Prostate gland (tissue), 2 donors: ENCODE data around the gene CALHM6. TPM values are rescaled to one million over a fixed set of nuclear protein-coding genes. Genes with fewer than 3 reads are reported as not detected.

Experiments used
- DNase-seq: peaks from one replicate; pipeline ENCODE4 v3.0.0-alpha.2; 2019; ENCODE audit warnings: low spot score
- H3K27ac ChIP-seq, 2 donors: fragments of 200-600 bp; sonication (generic); 2 replicates each; pipeline ENCODE4 v1.5.1; 2017 to 2019
- H3K27me3 ChIP-seq: fragments of 200-600 bp; sonication (generic); replicated peaks from 2 replicates; pipeline ENCODE4 v1.5.1; 2019; ENCODE audit not compliant: insufficient read depth
- H3K36me3 ChIP-seq, 2 donors: fragments of 200-600 bp; sonication (generic); 1 replicate in 1 of 2; 2 replicates in 1 of 2; pipeline versions ENCODE4 v1.5.1 to v1.8.1; 2017 to 2019
- H3K4me1 ChIP-seq: fragments of 200-600 bp; sonication (generic); replicated peaks from 2 replicates; pipeline ENCODE4 v1.5.1; 2019
- H3K4me3 ChIP-seq, 2 donors: fragments of 200-600 bp; sonication (generic); 2 replicates each; pipeline ENCODE4 v1.5.1; 2017 to 2019
- H3K9me3 ChIP-seq: fragments of 200-600 bp; sonication (generic); 2 replicates; pipeline ENCODE4 v1.5.1; 2017
- POLR2A ChIP-seq: fragments of 450-650 bp; IDR thresholded peaks from one replicate; pipeline ENCODE4 v1.6.1; 2016; ENCODE audit warnings: antibody characterized with exemption, mild to moderate bottlenecking
- POLR2AphosphoS5 ChIP-seq: sonication (generic); formaldehyde crosslinking; IDR thresholded peaks from one replicate; pipeline ENCODE4 v1.6.1; 2017; ENCODE audit warnings: antibody characterized with exemption
- WGBS: methylation state at CpG from one replicate; pipeline ENCODE4 v1.1.5; 2018; 5-methylcytosine and 5-hydroxymethylcytosine counted together
- intact Hi-C: fragments of 100-400 bp; cut with DNase I; formaldehyde crosslinking; loops from one replicate; pipeline ENCODE4 v1.14.2; 2022
- total RNA-seq, 2 donors: library from RNA; depleted of rRNA; stranded (reverse); fragments of >200 nt; gene quantifications; one replicate each; pipeline ENCODE4 v1.1.0, GENCODE V29; 2016
- TF ChIP-seq, protein P1 (sequence below), 4 experiments: fragments of 200-600 bp in 2 of 4; fragments of 450-650 bp in 2 of 4; sonication (generic) in 2 of 4; IDR thresholded peaks; 1 replicate in 3 of 4; 2 replicates in 1 of 4; pipeline ENCODE4 v1.5.1; 2016 to 2019; ENCODE audit warnings: antibody characterized with exemption in 4 of 4, mild to moderate bottlenecking in 2 of 4, moderate library complexity in 2 of 4

Gene CALHM6
- total RNA-seq, 2 donors from 2014 or later: 6.3 to 6.7 TPM

DNA sequence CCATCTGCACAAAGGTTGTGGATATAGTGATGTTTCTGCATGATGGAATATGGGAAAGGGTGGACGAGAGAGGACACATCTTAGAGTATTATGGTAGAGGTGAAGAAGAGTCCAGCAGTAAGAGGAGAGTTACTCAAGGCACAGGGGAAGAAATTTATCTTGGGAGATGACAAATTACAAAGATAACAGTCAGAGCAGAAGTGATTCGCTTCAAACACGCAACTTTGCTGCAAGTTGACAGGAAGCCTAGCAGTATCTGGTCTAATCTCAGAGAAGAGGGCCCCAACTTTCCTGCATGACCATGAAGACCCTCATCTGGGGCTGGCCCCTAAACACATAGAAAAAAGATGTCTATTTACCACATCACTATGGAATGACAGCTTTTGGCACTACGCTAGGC lies 1.2 kb upstream of the CALHM6 start:
- Histone ChIP-seq H3K9me3 (no peaks in the 10 kb centered on the region), H3K27ac (no peak overlapping the region), H3K4me1 (no peaks in the 10 kb centered on the region), H3K4me3 (no peak overlapping the region), H3K27me3 (no peaks in the 10 kb centered on the region), H3K36me3 (no peaks in the 10 kb centered on the region)
- DNase-seq: no peak
- TF ChIP-seq, protein P1, sequence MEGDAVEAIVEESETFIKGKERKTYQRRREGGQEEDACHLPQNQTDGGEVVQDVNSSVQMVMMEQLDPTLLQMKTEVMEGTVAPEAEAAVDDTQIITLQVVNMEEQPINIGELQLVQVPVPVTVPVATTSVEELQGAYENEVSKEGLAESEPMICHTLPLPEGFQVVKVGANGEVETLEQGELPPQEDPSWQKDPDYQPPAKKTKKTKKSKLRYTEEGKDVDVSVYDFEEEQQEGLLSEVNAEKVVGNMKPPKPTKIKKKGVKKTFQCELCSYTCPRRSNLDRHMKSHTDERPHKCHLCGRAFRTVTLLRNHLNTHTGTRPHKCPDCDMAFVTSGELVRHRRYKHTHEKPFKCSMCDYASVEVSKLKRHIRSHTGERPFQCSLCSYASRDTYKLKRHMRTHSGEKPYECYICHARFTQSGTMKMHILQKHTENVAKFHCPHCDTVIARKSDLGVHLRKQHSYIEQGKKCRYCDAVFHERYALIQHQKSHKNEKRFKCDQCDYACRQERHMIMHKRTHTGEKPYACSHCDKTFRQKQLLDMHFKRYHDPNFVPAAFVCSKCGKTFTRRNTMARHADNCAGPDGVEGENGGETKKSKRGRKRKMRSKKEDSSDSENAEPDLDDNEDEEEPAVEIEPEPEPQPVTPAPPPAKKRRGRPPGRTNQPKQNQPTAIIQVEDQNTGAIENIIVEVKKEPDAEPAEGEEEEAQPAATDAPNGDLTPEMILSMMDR (IDR thresholded peaks at IDR 0.05): no peak
- TF ChIP-seq POLR2AphosphoS5 (no peak), POLR2A (no peak)
- WGBS: 88% methylated on average over 4 of the region's 4 CpGs
- intact Hi-C loops: no loop called here

DNA sequence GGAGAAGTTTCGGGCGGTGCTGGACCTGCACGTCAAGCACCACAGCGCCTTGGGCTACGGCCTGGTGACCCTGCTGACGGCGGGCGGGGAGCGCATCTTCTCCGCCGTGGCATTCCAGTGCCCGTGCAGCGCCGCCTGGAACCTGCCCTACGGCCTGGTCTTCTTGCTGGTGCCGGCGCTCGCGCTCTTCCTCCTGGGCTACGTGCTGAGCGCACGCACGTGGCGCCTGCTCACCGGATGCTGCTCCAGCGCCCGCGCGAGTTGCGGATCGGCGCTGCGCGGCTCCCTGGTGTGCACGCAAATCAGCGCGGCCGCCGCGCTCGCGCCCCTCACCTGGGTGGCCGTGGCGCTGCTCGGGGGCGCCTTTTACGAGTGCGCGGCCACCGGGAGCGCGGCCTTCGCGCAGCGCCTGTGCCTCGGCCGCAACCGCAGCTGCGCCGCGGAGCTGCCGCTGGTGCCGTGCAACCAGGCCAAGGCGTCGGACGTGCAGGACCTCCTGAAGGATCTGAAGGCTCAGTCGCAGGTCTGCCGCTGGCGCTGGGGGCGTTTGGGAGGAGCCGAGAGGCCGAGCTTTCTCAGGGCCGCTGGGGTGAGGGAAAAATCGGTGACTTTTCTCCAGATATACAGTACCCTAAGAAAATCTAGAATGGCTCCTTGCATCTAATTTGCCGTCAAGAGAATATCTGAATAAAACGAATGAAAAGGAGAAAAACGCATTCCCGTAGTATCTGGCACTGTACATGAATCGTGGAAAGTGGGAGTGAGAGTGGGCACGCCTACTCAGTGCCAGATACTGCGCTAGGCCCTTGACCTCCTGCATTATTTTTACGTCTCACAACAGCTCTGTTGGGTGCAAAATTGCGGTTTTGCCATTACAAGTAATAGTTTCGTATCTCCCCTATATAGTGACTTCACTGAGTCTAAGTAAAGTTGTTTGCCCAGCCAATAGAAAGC lies 1.0 kb downstream of the CALHM6 start:
- H3K4me1 ChIP-seq: no peaks in the 10 kb centered on the region
- DNase-seq: no peak
- TF ChIP-seq POLR2AphosphoS5 (no peak), POLR2A (no peak)
- TF ChIP-seq, protein P1 (IDR thresholded peaks at IDR 0.05): no peak
- H3K4me3 ChIP-seq: peak overlapping the region; percentile 24 to 26
- H3K27me3 ChIP-seq: no peaks in the 10 kb centered on the region
- no peaks in the 10 kb centered on the region for H3K36me3 ChIP-seq
- 12% methylated on average over 84 of the region's 84 CpGs for WGBS
- intact Hi-C loops: no loop called here
- no peaks in the 10 kb centered on the region for H3K9me3 ChIP-seq
- no peak overlapping the region for H3K27ac ChIP-seq

DNA sequence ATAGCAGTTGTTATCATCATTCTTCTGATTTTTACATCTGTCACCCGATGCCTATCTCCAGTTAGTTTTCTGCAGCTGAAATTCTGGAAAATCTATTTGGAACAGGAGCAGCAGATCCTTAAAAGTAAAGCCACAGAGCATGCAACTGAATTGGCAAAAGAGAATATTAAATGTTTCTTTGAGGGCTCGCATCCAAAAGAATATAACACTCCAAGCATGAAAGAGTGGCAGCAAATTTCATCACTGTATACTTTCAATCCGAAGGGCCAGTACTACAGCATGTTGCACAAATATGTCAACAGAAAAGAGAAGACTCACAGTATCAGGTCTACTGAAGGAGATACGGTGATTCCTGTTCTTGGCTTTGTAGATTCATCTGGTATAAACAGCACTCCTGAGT lies 2.1 kb downstream of the CALHM6 start:
- no peaks in the 10 kb centered on the region for H3K4me1 ChIP-seq
- no peaks in the 10 kb centered on the region for H3K27me3 ChIP-seq
- TF ChIP-seq POLR2A (no peak), POLR2AphosphoS5 (no peak)
- TF ChIP-seq, protein P1 (IDR thresholded peaks at IDR 0.05): no peak
- no peak for DNase-seq
- WGBS: 92% methylated on average over 4 of the region's 4 CpGs
- no peaks in the 10 kb centered on the region for H3K9me3 ChIP-seq
- H3K4me3 ChIP-seq: no peak overlapping the region
- no peaks in the 10 kb centered on the region for H3K36me3 ChIP-seq
- H3K27ac ChIP-seq: no peak overlapping the region
- intact Hi-C loops: no loop called here

DNA sequence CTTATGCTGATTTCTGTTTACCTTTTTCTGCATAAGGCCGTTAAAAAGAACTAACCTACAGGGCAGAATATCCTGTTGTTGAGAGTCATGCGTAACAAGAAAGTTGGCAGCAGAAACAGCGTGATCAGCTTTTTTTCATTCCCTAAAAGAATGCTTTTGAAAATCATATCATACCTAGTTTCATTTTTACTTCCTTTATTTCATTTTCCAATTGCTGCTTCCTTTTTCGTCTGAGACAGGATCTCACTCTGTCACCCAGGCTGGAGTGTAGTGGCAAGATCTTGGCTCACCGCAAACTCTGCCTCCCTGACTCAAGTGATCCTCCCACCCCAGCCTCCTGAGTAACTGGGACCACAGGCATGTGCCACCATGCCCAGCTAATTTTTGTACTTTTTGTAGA lies 4.1 kb downstream of the CALHM6 start:
- H3K27me3 ChIP-seq: no peaks in the 10 kb centered on the region
- no peak for TF ChIP-seq POLR2AphosphoS5
- no peak for TF ChIP-seq POLR2A
- TF ChIP-seq, protein P1 (IDR thresholded peaks at IDR 0.05): no peak
- no peaks in the 10 kb centered on the region for H3K4me1 ChIP-seq
- no peak for DNase-seq
- H3K9me3 ChIP-seq: no peaks in the 10 kb centered on the region
- 76% methylated on average over 5 of the region's 5 CpGs for WGBS
- no peak overlapping the region for H3K4me3 ChIP-seq
- no peak overlapping the region for H3K27ac ChIP-seq
- intact Hi-C loops: no loop called here
- H3K36me3 ChIP-seq: no peaks in the 10 kb centered on the region

DNA sequence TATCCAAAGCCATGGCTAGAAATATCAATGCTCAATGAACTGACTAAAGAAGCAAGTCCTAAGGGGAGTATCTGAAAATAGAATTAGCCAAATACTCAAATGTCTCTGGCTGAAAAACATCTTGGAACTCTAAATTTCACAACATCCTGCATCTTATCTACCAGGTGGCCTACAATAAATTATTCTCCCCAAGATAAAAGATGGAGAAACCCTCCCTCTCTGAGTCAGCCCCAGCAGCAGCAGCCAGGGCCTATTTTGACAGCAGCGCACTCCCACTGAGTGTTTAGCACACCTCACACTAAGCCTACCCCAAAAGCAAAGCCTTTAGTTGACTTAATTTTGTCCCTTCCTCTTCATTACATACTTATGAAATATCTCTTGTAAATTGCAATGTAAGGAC lies 5.9 kb downstream of the CALHM6 start:
- H3K4me1 ChIP-seq: no peaks in the 10 kb centered on the region
- no peaks in the 10 kb centered on the region for H3K9me3 ChIP-seq
- DNase-seq: no peak
- intact Hi-C loops: no loop called here
- TF ChIP-seq POLR2A (no peak), POLR2AphosphoS5 (no peak)
- TF ChIP-seq, protein P1 (IDR thresholded peaks at IDR 0.05): no peak
- no peak overlapping the region for H3K27ac ChIP-seq
- no peak overlapping the region for H3K4me3 ChIP-seq
- H3K36me3 ChIP-seq: no peaks in the 10 kb centered on the region
- 96% methylated on average over 1 of the region's 1 CpG for WGBS
- H3K27me3 ChIP-seq: no peaks in the 10 kb centered on the region
